GDM1 (cell line): ENCODE data around the gene TMEM238.
A peak's percentile ranks its signal among the peaks of the same experiment; 100 is the strongest.

Source experiments
- DNase-seq: peaks from one replicate; lab custom pipeline; 2025; lab: John Stamatoyannopoulos, UW

TMEM238 gene

DNA sequence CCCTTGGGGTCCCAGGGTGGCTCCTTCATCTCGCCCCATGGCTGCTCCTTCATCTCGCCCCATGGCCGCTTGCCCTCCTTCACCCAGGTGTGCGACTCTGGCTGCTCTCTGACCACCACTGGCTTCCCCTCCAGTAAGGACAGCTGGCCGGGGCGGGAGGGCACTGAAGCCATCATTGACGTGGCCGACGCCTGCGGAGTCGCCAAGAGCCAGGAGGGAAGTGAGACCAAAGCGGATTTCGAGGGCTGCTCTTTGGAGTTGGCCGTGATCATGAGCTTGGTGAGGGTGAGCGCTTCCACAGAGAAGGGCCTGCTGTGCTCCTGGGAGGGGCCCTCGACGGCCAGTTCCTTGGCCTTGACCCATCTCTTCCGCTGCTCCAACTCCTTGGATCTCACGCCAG is 25.6 kb downstream of the TMEM238 start:
- no peak for DNase-seq

GRCh38 chr19:55355213-55355821 is 28.8 kb downstream of the TMEM238 start:
- no peak for DNase-seq

- no peak for DNase-seq
Observed at GRCh38 chr19:55354698-55355212, 29.3 kb downstream of the TMEM238 start, which contains the start of gene COX6B2. TSS of gene COX6B2 (minus strand) at chr19:55354719. CDS start at chr19:55354521, 198 bp downstream.

DNA sequence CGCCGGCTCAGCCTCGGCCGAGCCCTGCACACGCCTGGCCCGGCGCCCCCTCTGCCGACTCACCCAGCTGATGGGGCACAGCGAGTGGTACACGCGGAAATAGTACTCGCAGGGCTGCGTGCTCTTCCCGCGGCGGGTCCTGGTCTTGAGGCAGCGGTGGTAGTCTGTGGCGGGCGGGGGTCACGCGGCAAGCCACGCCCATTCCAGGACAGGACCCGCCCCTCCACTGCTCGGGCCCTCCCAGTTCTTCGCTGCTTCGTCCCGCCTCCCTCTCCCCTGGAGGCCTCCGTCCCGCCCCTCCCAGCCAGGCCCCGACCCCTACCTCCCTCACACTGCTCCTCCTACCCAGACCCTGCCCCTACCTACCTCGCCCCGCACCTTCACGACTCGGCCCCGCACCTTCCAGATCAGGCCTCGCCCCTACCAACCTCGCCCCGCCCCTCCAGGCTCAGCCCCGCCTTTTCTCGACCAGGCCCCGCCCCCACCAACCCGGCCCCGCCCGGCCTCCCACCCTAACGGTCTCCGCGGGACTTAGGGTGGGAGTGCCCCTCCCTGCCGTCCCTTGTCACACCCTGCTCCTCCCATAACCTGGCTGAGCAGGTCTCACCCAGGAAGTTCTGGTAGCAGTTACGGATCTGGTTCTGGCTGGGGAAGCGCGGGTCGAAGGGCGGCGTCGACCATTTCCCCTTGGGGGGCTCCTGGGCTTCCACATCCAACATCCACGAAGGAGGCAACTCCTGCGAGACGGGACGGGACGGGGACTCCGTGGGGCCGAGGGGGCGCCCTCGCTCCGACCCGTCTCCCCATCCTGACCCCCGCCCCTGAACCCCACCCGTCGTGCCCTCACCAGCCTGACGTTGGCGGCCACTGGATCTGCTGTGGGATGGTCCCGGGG is 30.0 kb downstream of the TMEM238 start:
- DNase-seq: peak; percentile 42

DNA sequence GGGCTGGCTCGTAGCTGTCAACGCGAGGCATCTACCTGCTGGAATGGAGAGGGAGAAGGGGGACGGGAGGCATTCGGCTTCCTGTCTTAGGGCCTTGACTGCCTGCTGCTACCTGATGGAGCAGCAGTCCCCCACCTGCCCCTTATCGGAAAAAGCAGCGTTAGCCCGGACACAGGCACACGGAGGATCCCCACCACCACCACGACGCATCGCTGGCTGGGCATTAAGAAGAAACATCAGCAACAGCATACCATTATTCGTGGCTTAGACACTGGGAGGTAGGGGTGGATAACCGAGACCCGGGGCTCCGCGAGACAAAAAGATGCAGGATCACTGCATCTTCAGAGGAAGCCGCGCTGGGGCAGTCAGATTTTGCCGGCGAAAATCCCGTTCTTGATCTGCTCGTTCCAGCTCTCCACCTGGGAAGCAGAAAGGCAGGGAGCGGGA is 30.7 kb downstream of the TMEM238 start:
- no peak for DNase-seq

GRCh38 chr19:55352549-55353145 is 31.4 kb downstream of the TMEM238 start:
- no peak for DNase-seq

DNA sequence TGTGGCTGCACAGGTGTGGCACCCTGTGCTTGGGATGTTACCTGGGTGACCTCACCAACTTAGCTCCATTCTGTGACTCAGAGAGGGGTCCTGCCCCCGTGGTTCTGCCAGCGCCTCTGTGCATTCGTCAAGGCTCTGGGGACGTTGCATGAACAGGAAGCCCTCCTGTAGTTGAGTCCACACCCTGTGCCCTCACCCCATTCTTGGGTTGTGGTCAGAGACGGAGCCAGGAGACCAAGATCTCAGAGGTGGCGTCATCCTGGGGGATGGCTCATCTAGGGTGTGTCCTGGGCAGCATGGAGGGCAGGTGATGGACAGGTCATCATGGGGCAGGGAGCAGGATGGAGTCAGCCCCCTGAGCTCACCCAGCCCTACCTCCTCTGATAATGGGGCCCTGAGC is 32.1 kb downstream of the TMEM238 start:
- no peak for DNase-seq

GRCh38 chr19:55350620-55351315 is 33.3 kb downstream of the TMEM238 start:
- DNase-seq: no peak

- no peak for DNase-seq
Observed at GRCh38 chr19:55348317-55349034, 35.6 kb downstream of the TMEM238 start.

GRCh38 chr19:55347442-55348009 is 36.6 kb downstream of the TMEM238 start:
- DNase-seq: no peak

DNA sequence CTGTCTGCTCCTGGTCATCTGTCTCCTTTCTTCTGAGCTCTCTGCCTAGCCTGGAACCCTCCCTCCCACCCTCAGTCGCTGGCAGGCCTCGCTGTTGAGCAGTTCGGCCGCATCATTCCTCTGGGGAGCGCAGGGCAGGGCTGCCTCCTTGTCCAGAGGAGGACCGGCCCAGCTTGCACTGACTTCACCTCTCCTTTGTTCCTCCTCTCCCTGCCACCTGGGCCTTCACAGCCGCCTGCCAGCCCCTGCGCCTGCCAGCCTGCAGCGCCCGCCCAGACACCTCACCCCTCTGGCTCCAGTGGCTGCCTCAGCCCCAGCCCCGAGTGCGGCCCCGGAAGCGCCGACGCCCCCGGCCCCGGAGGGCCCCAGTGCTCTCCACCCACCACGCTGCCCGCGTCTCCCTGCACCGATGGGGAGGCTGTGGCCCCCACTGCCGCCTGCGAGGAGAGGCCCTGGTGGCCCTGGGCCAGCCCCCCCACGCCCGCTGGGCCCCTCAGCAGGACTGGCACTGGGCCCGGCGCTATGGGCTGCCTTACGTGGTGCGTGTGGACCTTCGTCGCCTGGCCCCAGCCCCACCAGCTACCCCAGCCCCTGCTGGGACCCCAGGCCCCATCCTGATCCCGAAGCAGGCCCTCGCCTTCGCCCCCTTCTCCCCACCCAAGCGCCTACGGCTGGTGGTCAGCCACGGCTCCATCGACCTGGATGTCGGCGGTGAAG is 37.2 kb downstream of the TMEM238 start:
- no peak for DNase-seq

GRCh38 chr19:55345818-55346724 is 38.0 kb downstream of the TMEM238 start:
- DNase-seq: no peak

DNA sequence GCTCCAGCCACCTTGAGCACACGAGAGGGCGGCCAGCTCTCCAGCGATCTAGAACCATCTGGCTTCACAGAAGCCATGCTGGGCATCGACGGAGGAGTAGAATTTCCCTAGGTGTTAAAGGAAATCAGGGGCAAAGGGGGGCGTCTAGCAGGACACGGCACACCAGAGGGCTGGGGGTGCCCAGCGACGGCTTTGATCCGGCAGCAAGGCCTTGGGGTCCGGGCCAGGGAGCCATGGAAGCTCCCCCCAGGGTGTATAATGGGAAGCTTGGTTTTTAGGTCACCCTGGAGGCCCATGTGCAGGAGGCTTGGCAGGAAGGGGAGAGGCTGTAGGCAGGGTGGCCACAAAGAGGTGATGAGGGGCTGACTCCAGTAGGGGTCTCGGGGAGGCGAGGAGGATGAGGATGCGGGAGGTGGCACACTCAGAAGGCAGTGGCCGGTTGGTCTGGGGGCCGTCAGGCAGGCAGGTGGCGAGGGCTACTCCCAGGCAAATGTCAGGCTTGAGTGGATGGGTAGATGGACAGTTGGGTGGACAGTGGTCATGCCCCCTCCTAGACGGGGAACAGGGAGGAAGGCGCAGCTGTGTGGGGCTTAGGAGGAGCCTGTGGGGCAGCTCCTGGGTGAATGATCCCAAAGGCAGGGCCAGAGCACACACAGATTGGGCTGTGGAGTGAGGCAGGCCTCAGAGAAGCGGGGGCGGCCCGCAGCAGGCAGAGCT is 38.8 kb downstream of the TMEM238 start:
- DNase-seq: no peak

- no peak for DNase-seq
Observed at GRCh38 chr19:55344444-55344843, 39.6 kb downstream of the TMEM238 start.

- DNase-seq: no peak
Observed at GRCh38 chr19:55341595-55342531, 42.2 kb downstream of the TMEM238 start.

GRCh38 chr19:55341171-55341588 is 42.9 kb downstream of the TMEM238 start:
- DNase-seq: peak; percentile 42

- DNase-seq: no peak
Observed at GRCh38 chr19:55340784-55341147, 43.3 kb downstream of the TMEM238 start.
